ENCODE measurements around the gene MAG. TPM values are rescaled to one million over a fixed set of nuclear protein-coding genes. Genes with fewer than 3 reads are reported as not detected.

Gene MAG
- total and polyA plus RNA-seq, 2 of the 13 experiments (the other 11 are each of a cell fraction or from before 2014, with no cell fraction given) = 0.20 to 1.3 TPM

DNA sequence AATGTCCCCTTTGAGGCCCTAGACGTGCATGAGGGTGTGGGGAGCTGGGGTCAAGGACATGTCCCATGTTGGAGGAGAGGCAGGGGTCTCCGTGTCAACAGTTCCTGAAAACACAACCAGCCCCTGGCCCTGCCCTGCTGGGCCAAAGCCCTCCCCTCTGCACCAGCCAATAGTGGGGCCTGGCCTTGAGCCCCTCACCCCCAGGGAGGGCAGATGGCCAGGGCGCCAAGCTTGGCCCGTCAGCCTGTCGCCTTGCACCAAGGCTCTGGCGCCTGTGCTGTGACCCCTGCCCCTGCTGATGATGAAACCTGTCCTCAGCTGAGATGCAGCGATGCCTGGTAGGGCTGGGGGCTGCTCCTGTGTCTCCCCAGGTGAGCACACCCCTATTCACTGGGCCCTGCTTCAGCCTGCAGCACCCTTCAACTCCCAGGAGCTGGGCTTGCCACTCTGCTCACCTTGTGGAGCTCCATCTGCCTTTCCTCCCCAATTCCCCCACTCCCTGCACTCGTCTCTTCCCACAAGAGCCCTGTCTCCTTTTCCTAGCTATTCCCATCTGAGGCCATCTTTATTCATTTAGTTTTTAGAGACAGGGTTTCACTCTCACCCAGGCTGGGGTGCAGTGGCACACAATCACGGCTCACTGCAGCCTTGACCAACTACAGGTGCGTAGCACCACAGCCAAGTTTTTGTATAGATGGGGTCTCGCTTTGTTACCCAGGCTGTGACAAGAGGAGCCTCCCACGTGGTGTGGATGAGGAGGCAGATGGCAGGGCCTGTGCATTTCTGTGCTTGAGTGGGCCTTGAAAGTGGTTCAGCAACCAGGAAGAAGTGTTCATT lies 11.8 kb upstream of the MAG start (continued):
- TF ChIP-seq POGZ (CRISPR knock-in tag; IDR thresholded peaks at IDR 0.05) (no peak), BCL6 (CRISPR knock-in tag; IDR thresholded peaks at IDR 0.05) (peak; percentile 97), NR2C2 (CRISPR knock-in tag; IDR thresholded peaks at IDR 0.05; ENCODE audit: borderline replicate concordance) (peak; percentile 91), HMGA1 (CRISPR knock-in tag; conservative IDR thresholded peaks at IDR 0.05) (no peak), HDAC2 (CRISPR knock-in tag; IDR thresholded peaks at IDR 0.05) (peak; percentile 57; the same call in 1 of the 2 replicates), FOSL2 (CRISPR knock-in tag; IDR thresholded peaks at IDR 0.05) (peak; percentile 31; the same call in 1 of the 2 replicates), ATF2 (CRISPR knock-in tag; IDR thresholded peaks at IDR 0.05) (peak; percentile 61; the same call in 1 of the 2 replicates), EHMT2 (IDR thresholded peaks at IDR 0.05; ENCODE audit: borderline replicate concordance, low read depth, low read length) (no peak), ZNF234 (CRISPR knock-in tag; conservative IDR thresholded peaks at IDR 0.05) (no peak), SP1 (IDR thresholded peaks at IDR 0.05) (no peak), SP1 (CRISPR knock-in tag; IDR thresholded peaks at IDR 0.05) (no peak), STAG1 (CRISPR knock-in tag; IDR thresholded peaks at IDR 0.05) (no peak), CHCHD3 (CRISPR knock-in tag; IDR thresholded peaks at IDR 0.05) (no peak)
- TF ChIP-seq, protein P1, sequence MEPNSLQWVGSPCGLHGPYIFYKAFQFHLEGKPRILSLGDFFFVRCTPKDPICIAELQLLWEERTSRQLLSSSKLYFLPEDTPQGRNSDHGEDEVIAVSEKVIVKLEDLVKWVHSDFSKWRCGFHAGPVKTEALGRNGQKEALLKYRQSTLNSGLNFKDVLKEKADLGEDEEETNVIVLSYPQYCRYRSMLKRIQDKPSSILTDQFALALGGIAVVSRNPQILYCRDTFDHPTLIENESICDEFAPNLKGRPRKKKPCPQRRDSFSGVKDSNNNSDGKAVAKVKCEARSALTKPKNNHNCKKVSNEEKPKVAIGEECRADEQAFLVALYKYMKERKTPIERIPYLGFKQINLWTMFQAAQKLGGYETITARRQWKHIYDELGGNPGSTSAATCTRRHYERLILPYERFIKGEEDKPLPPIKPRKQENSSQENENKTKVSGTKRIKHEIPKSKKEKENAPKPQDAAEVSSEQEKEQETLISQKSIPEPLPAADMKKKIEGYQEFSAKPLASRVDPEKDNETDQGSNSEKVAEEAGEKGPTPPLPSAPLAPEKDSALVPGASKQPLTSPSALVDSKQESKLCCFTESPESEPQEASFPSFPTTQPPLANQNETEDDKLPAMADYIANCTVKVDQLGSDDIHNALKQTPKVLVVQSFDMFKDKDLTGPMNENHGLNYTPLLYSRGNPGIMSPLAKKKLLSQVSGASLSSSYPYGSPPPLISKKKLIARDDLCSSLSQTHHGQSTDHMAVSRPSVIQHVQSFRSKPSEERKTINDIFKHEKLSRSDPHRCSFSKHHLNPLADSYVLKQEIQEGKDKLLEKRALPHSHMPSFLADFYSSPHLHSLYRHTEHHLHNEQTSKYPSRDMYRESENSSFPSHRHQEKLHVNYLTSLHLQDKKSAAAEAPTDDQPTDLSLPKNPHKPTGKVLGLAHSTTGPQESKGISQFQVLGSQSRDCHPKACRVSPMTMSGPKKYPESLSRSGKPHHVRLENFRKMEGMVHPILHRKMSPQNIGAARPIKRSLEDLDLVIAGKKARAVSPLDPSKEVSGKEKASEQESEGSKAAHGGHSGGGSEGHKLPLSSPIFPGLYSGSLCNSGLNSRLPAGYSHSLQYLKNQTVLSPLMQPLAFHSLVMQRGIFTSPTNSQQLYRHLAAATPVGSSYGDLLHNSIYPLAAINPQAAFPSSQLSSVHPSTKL (CRISPR knock-in tag; IDR thresholded peaks at IDR 0.05) = peak; percentile 56; the same call in 1 of the 2 replicates
- TF ChIP-seq, protein P2, sequence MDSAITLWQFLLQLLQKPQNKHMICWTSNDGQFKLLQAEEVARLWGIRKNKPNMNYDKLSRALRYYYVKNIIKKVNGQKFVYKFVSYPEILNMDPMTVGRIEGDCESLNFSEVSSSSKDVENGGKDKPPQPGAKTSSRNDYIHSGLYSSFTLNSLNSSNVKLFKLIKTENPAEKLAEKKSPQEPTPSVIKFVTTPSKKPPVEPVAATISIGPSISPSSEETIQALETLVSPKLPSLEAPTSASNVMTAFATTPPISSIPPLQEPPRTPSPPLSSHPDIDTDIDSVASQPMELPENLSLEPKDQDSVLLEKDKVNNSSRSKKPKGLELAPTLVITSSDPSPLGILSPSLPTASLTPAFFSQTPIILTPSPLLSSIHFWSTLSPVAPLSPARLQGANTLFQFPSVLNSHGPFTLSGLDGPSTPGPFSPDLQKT (CRISPR knock-in tag; IDR thresholded peaks at IDR 0.05; ENCODE audit: borderline replicate concordance) = no peak
